Central memory CD4-positive, alpha-beta T cell (primary cell): Measurements from ENCODE around the gene MDK.
A peak's percentile ranks its signal among the peaks of the same experiment; 100 is the strongest.

Experiments used
- DNase-seq: peaks from one replicate; pipeline ENCODE4 v3.0.0; 2022

Gene MDK

GRCh38 chr11:46348566-46349401 is 32.7 kb upstream of the MDK start:
- DNase-seq: peak; percentile 57

- no peak for DNase-seq
Measured at GRCh38 chr11:46350695-46351094, 30.8 kb upstream of the MDK start.

- DNase-seq: no peak
Measured at GRCh38 chr11:46351148-46351547, 30.3 kb upstream of the MDK start.

- DNase-seq: no peak
Measured at GRCh38 chr11:46351606-46352005, 29.9 kb upstream of the MDK start.

- DNase-seq: peak; percentile 79
Measured at GRCh38 chr11:46352063-46352841, 29.2 kb upstream of the MDK start.

GRCh38 chr11:46353698-46354097 is 27.8 kb upstream of the MDK start:
- DNase-seq: no peak

GRCh38 chr11:46356924-46357482 is 24.5 kb upstream of the MDK start:
- DNase-seq: no peak

GRCh38 chr11:46357483-46357936 is 24.0 kb upstream of the MDK start:
- no peak for DNase-seq

GRCh38 chr11:46359953-46360352 is 21.5 kb upstream of the MDK start:
- no peak for DNase-seq

GRCh38 chr11:46360878-46361277 is 20.6 kb upstream of the MDK start:
- no peak for DNase-seq

GRCh38 chr11:46361283-46362155 is 19.9 kb upstream of the MDK start:
- peak; percentile 62 for DNase-seq

GRCh38 chr11:46362156-46363030 is 19.1 kb upstream of the MDK start:
- no peak for DNase-seq

- no peak for DNase-seq
Measured at GRCh38 chr11:46363031-46363407, 18.4 kb upstream of the MDK start.

- DNase-seq: no peak
Measured at GRCh38 chr11:46363455-46364005, 17.9 kb upstream of the MDK start.

- DNase-seq: no peak
Measured at GRCh38 chr11:46364056-46364455, 17.4 kb upstream of the MDK start.

GRCh38 chr11:46364791-46365190 is 16.7 kb upstream of the MDK start:
- DNase-seq: no peak

- no peak for DNase-seq
Measured at GRCh38 chr11:46366260-46366659, 15.2 kb upstream of the MDK start.

GRCh38 chr11:46366661-46367161 is 14.8 kb upstream of the MDK start:
- no peak for DNase-seq

- peak; percentile 67 for DNase-seq
Measured at GRCh38 chr11:46367244-46367915, 14.1 kb upstream of the MDK start.

- no peak for DNase-seq
Measured at GRCh38 chr11:46367916-46368267, 13.6 kb upstream of the MDK start.
